Liver (tissue), 9 donors: ENCODE measurements around the gene KSR2. TPM values are rescaled to one million over a fixed set of nuclear protein-coding genes. Genes with fewer than 3 reads are reported as not detected.

Source experiments
- DNase-seq: peaks from one replicate; pipeline ENCODE4 v3.0.0-alpha.2; 2017; ENCODE audit warnings: low spot score
- H3K27ac ChIP-seq, 2 donors: one replicate each; pipeline ENCODE4 v1.7.0; 2013; ENCODE audit warnings: inconsistent platforms in 2 of 2, low read length in 2 of 2, control low read depth in 1 of 2, low read depth in 1 of 2, mild to moderate bottlenecking in 1 of 2
- H3K27me3 ChIP-seq, 4 donors: one replicate each; pipeline versions ENCODE4 v1.6.1 to v1.7.0; 2013; ENCODE audit warnings: low read length in 3 of 4, inconsistent platforms in 1 of 4, mild to moderate bottlenecking in 1 of 4, moderate library complexity in 1 of 4; ENCODE audit not compliant: control insufficient read depth in 4 of 4, insufficient read depth in 4 of 4
- H3K36me3 ChIP-seq, 4 donors: one replicate each; pipeline versions ENCODE4 v1.6.1 to v1.7.0; 2013; ENCODE audit warnings: low read length in 3 of 4, mild to moderate bottlenecking in 3 of 4, low read depth in 1 of 4, moderate library complexity in 1 of 4; ENCODE audit not compliant: control insufficient read depth in 4 of 4, insufficient read depth in 3 of 4
- H3K4me1 ChIP-seq, 4 donors: one replicate each; pipeline versions ENCODE4 v1.6.1 to v1.7.0; 2013; ENCODE audit warnings: low read length in 3 of 4, mild to moderate bottlenecking in 3 of 4, moderate library complexity in 1 of 4; ENCODE audit not compliant: control insufficient read depth in 4 of 4, insufficient read depth in 4 of 4
- H3K4me3 ChIP-seq, 3 donors: one replicate each; pipeline versions ENCODE4 v1.6.1 to v1.7.0; 2013; ENCODE audit warnings: low read length in 3 of 3, control low read depth in 1 of 3, low read depth in 1 of 3, mild to moderate bottlenecking in 1 of 3
- H3K9ac ChIP-seq, 2 donors: one replicate each; pipeline ENCODE4 v1.7.0; 2013; ENCODE audit warnings: low read length in 2 of 2, mild to moderate bottlenecking in 2 of 2, moderate library complexity in 2 of 2, control low read depth in 1 of 2, low read depth in 1 of 2
- H3K9me3 ChIP-seq, 4 donors: one replicate each; pipeline versions ENCODE4 v1.6.1 to v1.7.0; 2013; ENCODE audit warnings: low read length in 3 of 4; ENCODE audit not compliant: control insufficient read depth in 4 of 4
- CTCF ChIP-seq: fragments of 150-350 bp; IDR thresholded peaks from 2 replicates; pipeline ENCODE4 v1.5.1; 2017; ENCODE audit warnings: improper control_type of control experiment, low read depth, low read length; ENCODE audit not compliant: missing input control
- EGR1 ChIP-seq, 2 donors: IDR thresholded peaks; 2 replicates each; pipeline ENCODE4 v1.6.1; 2016 to 2018; ENCODE audit warnings: antibody characterized with exemption in 2 of 2, low read depth in 2 of 2
- FOXA1 ChIP-seq: IDR thresholded peaks from 2 replicates; pipeline ENCODE4 v1.6.1; 2016; ENCODE audit warnings: antibody characterized with exemption
- FOXA2 ChIP-seq: IDR thresholded peaks from 2 replicates; pipeline ENCODE4 v1.6.1; 2016; ENCODE audit warnings: antibody characterized with exemption
- GABPA ChIP-seq, 2 donors: IDR thresholded peaks in 1 of 2; conservative IDR thresholded peaks in 1 of 2; 2 replicates each; pipeline ENCODE4 v1.6.1; 2016; ENCODE audit warnings: antibody characterized with exemption in 2 of 2, mild to moderate bottlenecking in 1 of 2, moderate library complexity in 1 of 2
- HNF4G ChIP-seq: IDR thresholded peaks from 2 replicates; pipeline ENCODE4 v1.6.1; 2016; ENCODE audit warnings: antibody characterized with exemption
- JUND ChIP-seq, 2 donors: IDR thresholded peaks; 2 replicates each; pipeline ENCODE4 v1.6.1; 2016; ENCODE audit warnings: antibody characterized with exemption in 2 of 2
- NR2F2 ChIP-seq: IDR thresholded peaks from 2 replicates; pipeline ENCODE4 v1.6.1; 2016; ENCODE audit warnings: antibody characterized with exemption
- REST ChIP-seq: IDR thresholded peaks from 2 replicates; pipeline ENCODE4 v1.6.1; 2016; ENCODE audit warnings: antibody characterized with exemption, mild to moderate bottlenecking
- RXRA ChIP-seq, 2 donors: IDR thresholded peaks; 2 replicates each; pipeline ENCODE4 v1.6.1; 2017 to 2018; ENCODE audit warnings: antibody characterized with exemption in 2 of 2, mild to moderate bottlenecking in 1 of 2
- TAF1 ChIP-seq: conservative IDR thresholded peaks from 2 replicates; pipeline ENCODE4 v1.6.1; 2016; ENCODE audit warnings: antibody characterized with exemption, mild to moderate bottlenecking
- YY1 ChIP-seq: IDR thresholded peaks from 2 replicates; pipeline ENCODE4 v1.6.1; 2016; ENCODE audit warnings: antibody characterized with exemption, mild to moderate bottlenecking
- WGBS: extraction: QIAGEN DNeasy Blood & Tissue Kit; methylation state at CpG from one replicate; pipeline ENCODE4 v1.1.7; 2013; 5-methylcytosine and 5-hydroxymethylcytosine counted together
- polyA plus RNA-seq, 2 donors: library from polyadenylated mRNA; stranded (reverse) in 1 of 2; unstranded in 1 of 2; fragments of 200-250 nt in 1 of 2; fragments of >200 nt in 1 of 2; fragmentation: Nextera tagmentation in 1 of 2; extraction: Ambion mirVana in 1 of 2; gene quantifications; one replicate each; pipeline versions ENCODE4 v1.2.1 to v1.2.3, GENCODE V29; 2013 to 2015
- total RNA-seq, 2 donors: library from RNA; depleted of rRNA; stranded (reverse); fragments of >200 nt; gene quantifications; one replicate each; pipeline ENCODE4 v1.2.3, GENCODE V29; 2014
- TF ChIP-seq, protein P1 (sequence below): IDR thresholded peaks from 2 replicates; pipeline ENCODE4 v1.6.1; 2016; ENCODE audit warnings: antibody characterized with exemption
- TF ChIP-seq, protein P2 (sequence below): IDR thresholded peaks from 2 replicates; pipeline ENCODE4 v1.6.1; 2016; ENCODE audit warnings: antibody characterized with exemption
- donor health status: healthy.
- donor health status: healthy.
- donor health status: healthy.
- donor health status: healthy.
- donor health status: healthy.

The KSR2 gene
- total and polyA plus RNA-seq, 4 donors = under 0.01 to 0.02 (median under 0.01) TPM; not detected in 1

DNA sequence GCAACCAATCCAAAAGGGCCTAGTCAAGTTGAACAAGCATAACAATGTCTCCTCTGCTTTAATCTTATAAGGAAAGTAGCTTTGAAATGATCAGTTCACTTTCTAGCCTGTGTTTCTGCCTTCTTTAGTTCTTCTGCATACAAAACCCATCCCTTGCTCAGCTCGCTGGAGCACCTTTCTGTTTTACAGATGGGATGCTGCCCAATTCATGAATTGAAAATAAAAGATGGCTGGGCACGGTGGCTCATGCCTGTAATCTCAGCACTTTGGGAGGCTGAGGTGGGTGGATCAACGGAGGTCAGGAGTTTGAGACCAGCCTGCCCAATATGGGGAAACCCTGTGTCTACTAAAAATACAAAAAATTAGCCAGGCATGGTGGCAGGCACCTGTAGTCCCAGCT lies 43.2 kb upstream of the KSR2 start:
- H3K4me3 ChIP-seq = no peak overlapping the region
- TF ChIP-seq FOXA1 = no peak
- no peak overlapping the region for H3K9ac ChIP-seq
- H3K36me3 ChIP-seq = no peaks in the 10 kb centered on the region
- H3K9me3 ChIP-seq = no peaks in the 10 kb centered on the region
- no peak for DNase-seq
- no peaks in the 10 kb centered on the region for H3K27me3 ChIP-seq
- no peak overlapping the region for H3K27ac ChIP-seq
- peaks cover 5 to 11% (median 8%) of the 10 kb centered on the region in 4 donors for H3K4me1 ChIP-seq
- 92% methylated on average over 3 of the region's 3 CpGs for WGBS

GRCh38 chr12:118011377-118011776 lies 42.6 kb upstream of the KSR2 start:
- Histone ChIP-seq H3K4me3 (no peak overlapping the region), H3K36me3 (no peaks in the 10 kb centered on the region), H3K9ac (no peak overlapping the region), H3K27me3 (no peaks in the 10 kb centered on the region), H3K4me1 (peaks cover 3 to 10% (median 7%) of the 10 kb centered on the region in 4 donors), H3K27ac (no peak overlapping the region), H3K9me3 (no peaks in the 10 kb centered on the region)
- TF ChIP-seq FOXA2 (no peak), REST (no peak), CTCF (no peak), YY1 (no peak), GABPA (IDR thresholded peaks at IDR 0.05 in 1 of 2, conservative IDR thresholded peaks at IDR 0.05 in 1 of 2) (no peak), EGR1 (IDR thresholded peaks at IDR 0.05; ENCODE audit: low read depth in 2 of 2) (no peak), FOXA1 (no peak), JUND (IDR thresholded peaks at IDR 0.05) (no peak), RXRA (IDR thresholded peaks at IDR 0.05) (no peak), TAF1 (no peak), HNF4G (no peak), NR2F2 (no peak)
- TF ChIP-seq, protein P1, sequence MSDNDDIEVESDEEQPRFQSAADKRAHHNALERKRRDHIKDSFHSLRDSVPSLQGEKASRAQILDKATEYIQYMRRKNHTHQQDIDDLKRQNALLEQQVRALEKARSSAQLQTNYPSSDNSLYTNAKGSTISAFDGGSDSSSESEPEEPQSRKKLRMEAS = no peak
- TF ChIP-seq, protein P2, sequence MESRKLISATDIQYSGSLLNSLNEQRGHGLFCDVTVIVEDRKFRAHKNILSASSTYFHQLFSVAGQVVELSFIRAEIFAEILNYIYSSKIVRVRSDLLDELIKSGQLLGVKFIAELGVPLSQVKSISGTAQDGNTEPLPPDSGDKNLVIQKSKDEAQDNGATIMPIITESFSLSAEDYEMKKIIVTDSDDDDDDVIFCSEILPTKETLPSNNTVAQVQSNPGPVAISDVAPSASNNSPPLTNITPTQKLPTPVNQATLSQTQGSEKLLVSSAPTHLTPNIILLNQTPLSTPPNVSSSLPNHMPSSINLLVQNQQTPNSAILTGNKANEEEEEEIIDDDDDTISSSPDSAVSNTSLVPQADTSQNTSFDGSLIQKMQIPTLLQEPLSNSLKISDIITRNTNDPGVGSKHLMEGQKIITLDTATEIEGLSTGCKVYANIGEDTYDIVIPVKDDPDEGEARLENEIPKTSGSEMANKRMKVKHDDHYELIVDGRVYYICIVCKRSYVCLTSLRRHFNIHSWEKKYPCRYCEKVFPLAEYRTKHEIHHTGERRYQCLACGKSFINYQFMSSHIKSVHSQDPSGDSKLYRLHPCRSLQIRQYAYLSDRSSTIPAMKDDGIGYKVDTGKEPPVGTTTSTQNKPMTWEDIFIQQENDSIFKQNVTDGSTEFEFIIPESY = no peak
- 99% methylated on average over 3 of the region's 3 CpGs for WGBS
- DNase-seq = no peak
